Neural crest cell (in vitro differentiated cells): ENCODE results near the gene CARHSP1. TPM values are rescaled to one million over a fixed set of nuclear protein-coding genes. Genes with fewer than 3 reads are reported as not detected.

ENCODE experiments used
- DNase-seq: peaks from one replicate; pipeline ENCODE4 v3.0.0; 2021; ENCODE audit warnings: low read depth, mixed read lengths, low spot score
- H3K27ac Mint-ChIP-seq: one replicate; pipeline ENCODE4 v1.8.0; 2021; ENCODE audit warnings: mild to moderate bottlenecking, mixed read lengths; ENCODE audit not compliant: unreplicated experiment
- H3K27me3 Mint-ChIP-seq: 2 replicates; pipeline ENCODE4 v1.8.0; 2021; ENCODE audit warnings: low read depth, mild to moderate bottlenecking, mixed read lengths
- H3K36me3 Mint-ChIP-seq: 2 replicates; pipeline ENCODE4 v1.8.0; 2021; ENCODE audit warnings: low read depth, mild to moderate bottlenecking, mixed read lengths
- H3K4me1 Mint-ChIP-seq: 2 replicates; pipeline ENCODE4 v1.8.0; 2021; ENCODE audit warnings: mixed read lengths
- H3K4me3 Mint-ChIP-seq: one replicate; pipeline ENCODE4 v1.8.0; 2021; ENCODE audit warnings: mild to moderate bottlenecking, mixed read lengths
- H3K9me3 Mint-ChIP-seq: 2 replicates; pipeline ENCODE4 v1.8.0; 2021; ENCODE audit warnings: mixed read lengths
- total RNA-seq: library from RNA; stranded (reverse); gene quantifications from 2 replicates; pipeline ENCODE4 v1.2.1, GENCODE V29; 2021
- TF ChIP-seq, protein P1 (sequence below): fragments of 200-600 bp; sonication (generic); conservative IDR thresholded peaks from 2 replicates; pipeline ENCODE4 v1.5.0; 2021; ENCODE audit warnings: antibody characterized with exemption, mild to moderate bottlenecking

CARHSP1 gene
- total RNA-seq, 1 donor from 2014 or later = 147 TPM

GRCh38 chr16:8899709-8900317 is 31.0 kb upstream of the CARHSP1 start:
- no peak for DNase-seq
- H3K27me3 Mint-ChIP-seq = no peaks in the 10 kb centered on the region
- TF ChIP-seq, protein P1, sequence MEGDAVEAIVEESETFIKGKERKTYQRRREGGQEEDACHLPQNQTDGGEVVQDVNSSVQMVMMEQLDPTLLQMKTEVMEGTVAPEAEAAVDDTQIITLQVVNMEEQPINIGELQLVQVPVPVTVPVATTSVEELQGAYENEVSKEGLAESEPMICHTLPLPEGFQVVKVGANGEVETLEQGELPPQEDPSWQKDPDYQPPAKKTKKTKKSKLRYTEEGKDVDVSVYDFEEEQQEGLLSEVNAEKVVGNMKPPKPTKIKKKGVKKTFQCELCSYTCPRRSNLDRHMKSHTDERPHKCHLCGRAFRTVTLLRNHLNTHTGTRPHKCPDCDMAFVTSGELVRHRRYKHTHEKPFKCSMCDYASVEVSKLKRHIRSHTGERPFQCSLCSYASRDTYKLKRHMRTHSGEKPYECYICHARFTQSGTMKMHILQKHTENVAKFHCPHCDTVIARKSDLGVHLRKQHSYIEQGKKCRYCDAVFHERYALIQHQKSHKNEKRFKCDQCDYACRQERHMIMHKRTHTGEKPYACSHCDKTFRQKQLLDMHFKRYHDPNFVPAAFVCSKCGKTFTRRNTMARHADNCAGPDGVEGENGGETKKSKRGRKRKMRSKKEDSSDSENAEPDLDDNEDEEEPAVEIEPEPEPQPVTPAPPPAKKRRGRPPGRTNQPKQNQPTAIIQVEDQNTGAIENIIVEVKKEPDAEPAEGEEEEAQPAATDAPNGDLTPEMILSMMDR = no peak
- no peaks in the 10 kb centered on the region for H3K9me3 Mint-ChIP-seq
- peaks cover under 1% of the 10 kb centered on the region for H3K4me1 Mint-ChIP-seq
- peaks cover 25% of the 10 kb centered on the region for H3K36me3 Mint-ChIP-seq
- no peak overlapping the region for H3K4me3 Mint-ChIP-seq
- no peak overlapping the region for H3K27ac Mint-ChIP-seq

DNA sequence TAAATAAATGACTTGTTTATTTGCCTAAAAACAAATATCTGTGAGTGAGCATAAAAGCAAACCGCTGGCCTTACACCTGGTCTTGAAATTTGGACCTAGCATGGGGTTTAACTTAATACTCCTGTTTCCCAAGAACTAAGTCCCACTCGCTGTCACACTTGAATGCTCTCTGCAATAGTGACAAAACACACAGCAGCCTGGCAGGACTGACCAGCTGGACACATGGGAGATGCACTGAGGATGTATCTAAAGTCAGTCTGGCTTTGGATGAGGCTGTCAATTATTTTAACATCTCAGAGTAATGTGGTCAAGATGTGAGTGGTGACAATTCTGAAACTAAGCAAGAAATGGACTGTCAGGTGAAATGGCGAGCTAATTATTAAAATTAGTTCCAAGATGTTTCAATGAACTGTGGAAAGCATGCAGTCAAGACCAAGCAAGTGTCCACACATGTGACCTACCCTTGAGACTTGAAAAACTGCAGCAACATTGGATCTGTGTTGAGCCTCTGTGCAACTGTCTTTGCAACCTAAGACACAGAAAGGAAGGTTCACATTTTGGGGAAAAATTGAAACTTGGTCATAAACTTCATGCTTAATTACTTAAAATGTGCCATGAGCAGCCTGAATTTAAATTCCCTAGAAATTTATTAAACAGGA is 30.0 kb upstream of the CARHSP1 start:
- Mint-ChIP-seq H3K27ac (no peak overlapping the region), H3K36me3 (peaks cover 27% of the 10 kb centered on the region), H3K9me3 (no peaks in the 10 kb centered on the region), H3K4me1 (peaks cover 6% of the 10 kb centered on the region), H3K4me3 (no peak overlapping the region), H3K27me3 (no peaks in the 10 kb centered on the region)
- TF ChIP-seq, protein P1 = no peak
- no peak for DNase-seq

DNA sequence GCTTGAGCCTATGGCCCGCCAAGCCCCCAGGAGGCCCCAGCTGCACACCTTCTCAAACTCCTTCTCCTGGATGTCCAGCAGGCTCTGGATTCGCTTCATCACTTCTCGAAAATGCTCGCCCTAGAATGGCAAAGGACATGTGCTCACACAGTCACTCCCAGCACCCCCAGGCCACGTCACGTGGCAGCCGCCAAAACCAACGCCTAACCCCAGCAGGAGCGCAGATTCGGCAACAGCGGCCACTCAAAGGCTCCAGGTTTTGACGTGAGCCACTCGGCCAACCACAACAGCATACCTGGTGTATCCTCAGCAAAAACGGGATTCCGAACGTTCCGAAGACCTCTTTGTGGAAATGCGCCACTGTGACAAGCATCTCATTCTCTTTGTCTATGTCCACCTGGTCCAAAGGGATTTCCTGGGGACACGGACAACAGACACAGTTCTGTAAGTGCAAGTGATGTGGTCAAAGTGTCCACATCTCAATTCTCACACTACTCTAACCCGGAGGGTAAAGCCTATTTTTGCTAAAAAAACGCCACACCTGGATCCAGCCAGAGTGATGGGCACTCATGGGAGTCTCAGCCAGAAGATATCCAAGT is 26.0 kb upstream of the CARHSP1 start:
- TF ChIP-seq, protein P1 = no peak
- H3K36me3 Mint-ChIP-seq = peaks cover 32% of the 10 kb centered on the region
- peaks cover 30% of the 10 kb centered on the region for H3K4me1 Mint-ChIP-seq
- H3K4me3 Mint-ChIP-seq = no peak overlapping the region
- no peaks in the 10 kb centered on the region for H3K27me3 Mint-ChIP-seq
- no peaks in the 10 kb centered on the region for H3K9me3 Mint-ChIP-seq
- peak overlapping the region; percentile 78 for H3K27ac Mint-ChIP-seq
- no peak for DNase-seq

DNA sequence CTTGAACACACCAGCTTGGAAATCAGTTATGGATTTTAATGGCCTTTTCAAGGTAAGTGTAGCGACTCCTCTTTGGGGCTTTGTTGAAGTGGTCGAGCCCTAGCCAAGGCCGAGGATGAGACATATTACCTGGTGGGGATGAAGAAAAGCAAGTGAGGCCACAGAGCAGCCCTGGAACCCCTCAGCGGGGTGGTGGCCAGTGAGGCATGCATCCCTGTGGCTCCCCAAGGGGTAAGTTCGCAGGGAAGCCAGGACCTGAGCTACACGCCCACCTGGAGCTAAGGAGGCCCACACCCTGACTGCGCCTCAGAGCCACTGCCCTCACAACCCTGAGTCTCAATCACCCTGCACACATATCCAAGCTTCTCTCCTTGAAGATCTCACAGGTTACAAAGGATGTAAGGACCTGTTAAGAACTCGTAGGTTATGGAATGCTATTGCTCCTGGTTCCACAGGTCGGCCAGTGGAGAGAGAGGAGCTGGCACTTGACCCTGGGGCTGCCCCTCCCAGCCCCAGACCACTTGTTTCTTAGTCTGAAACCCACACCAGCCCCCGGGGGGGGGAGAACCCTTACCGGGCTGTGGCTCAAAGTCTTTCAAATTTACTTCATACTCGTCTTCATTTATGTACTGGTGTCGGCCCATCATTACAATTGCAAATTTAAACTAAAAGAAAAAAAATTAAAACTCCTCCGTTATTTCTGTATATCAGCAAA is 25.3 kb upstream of the CARHSP1 start:
- Mint-ChIP-seq H3K4me3 (no peak overlapping the region), H3K27ac (peak overlapping the region; percentile 78), H3K4me1 (peaks cover 30% of the 10 kb centered on the region), H3K27me3 (no peaks in the 10 kb centered on the region), H3K9me3 (no peaks in the 10 kb centered on the region), H3K36me3 (peaks cover 32% of the 10 kb centered on the region)
- TF ChIP-seq, protein P1 = no peak
- no peak for DNase-seq

DNA sequence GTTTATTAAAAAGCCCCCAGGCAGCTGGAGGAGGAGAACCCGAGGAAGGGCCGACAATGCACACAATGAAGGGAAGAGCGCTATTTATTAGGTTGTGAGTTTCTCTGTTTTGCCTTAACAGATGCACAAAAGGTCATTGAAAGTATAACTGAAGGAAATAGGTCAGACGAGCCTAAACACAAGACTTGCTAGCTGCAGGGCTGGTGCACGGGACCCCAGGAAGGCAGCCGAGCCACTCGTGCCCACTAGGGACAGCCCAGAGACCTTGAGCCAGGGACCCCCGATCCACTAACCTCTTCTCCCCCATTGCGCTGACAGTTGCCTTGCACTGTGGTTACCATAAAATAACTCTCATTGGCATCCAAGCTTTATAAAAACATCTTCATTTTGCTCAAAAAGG is 24.6 kb upstream of the CARHSP1 start:
- TF ChIP-seq, protein P1 = no peak
- peaks cover 31% of the 10 kb centered on the region for H3K36me3 Mint-ChIP-seq

More for the DNA sequence above, 24.6 kb upstream of the CARHSP1 start:
- no peaks in the 10 kb centered on the region for H3K9me3 Mint-ChIP-seq
- no peaks in the 10 kb centered on the region for H3K27me3 Mint-ChIP-seq
- peak overlapping the region; percentile 6 for H3K4me3 Mint-ChIP-seq
- no peak for DNase-seq
- H3K27ac Mint-ChIP-seq = no peak overlapping the region
- peaks cover 30% of the 10 kb centered on the region for H3K4me1 Mint-ChIP-seq
